Muscle layer of duodenum (tissue), 2 donors: ENCODE results near the gene PGLYRP3.

ENCODE experiments used
- H3K27ac ChIP-seq: one replicate; pipeline ENCODE4 v1.7.0; 2013; ENCODE audit warnings: mild to moderate bottlenecking, low read length
- H3K27me3 ChIP-seq: one replicate; pipeline ENCODE4 v1.7.0; 2013; ENCODE audit warnings: low read depth, mild to moderate bottlenecking, control low read depth, low read length
- H3K36me3 ChIP-seq, 2 donors: one replicate each; pipeline ENCODE4 v1.7.0; 2013; ENCODE audit warnings: low read length in 2 of 2, control low read depth in 1 of 2, mild to moderate bottlenecking in 1 of 2; ENCODE audit not compliant: insufficient read depth in 2 of 2, control insufficient read depth in 1 of 2
- H3K4me1 ChIP-seq, 2 donors: one replicate each; pipeline ENCODE4 v1.7.0; 2013; ENCODE audit warnings: low read length in 2 of 2, mild to moderate bottlenecking in 2 of 2, control low read depth in 1 of 2, moderate library complexity in 1 of 2; ENCODE audit not compliant: insufficient read depth in 2 of 2, control insufficient read depth in 1 of 2
- H3K4me3 ChIP-seq, 2 donors: one replicate each; pipeline ENCODE4 v1.7.0; 2013; ENCODE audit warnings: low read length in 2 of 2, low read depth in 1 of 2, mild to moderate bottlenecking in 1 of 2
- H3K9me3 ChIP-seq, 2 donors: one replicate each; pipeline ENCODE4 v1.7.0; 2013; ENCODE audit warnings: low read length in 2 of 2, control low read depth in 1 of 2, mild to moderate bottlenecking in 1 of 2; ENCODE audit not compliant: control insufficient read depth in 1 of 2
- donor health status: healthy.

PGLYRP3 gene

DNA sequence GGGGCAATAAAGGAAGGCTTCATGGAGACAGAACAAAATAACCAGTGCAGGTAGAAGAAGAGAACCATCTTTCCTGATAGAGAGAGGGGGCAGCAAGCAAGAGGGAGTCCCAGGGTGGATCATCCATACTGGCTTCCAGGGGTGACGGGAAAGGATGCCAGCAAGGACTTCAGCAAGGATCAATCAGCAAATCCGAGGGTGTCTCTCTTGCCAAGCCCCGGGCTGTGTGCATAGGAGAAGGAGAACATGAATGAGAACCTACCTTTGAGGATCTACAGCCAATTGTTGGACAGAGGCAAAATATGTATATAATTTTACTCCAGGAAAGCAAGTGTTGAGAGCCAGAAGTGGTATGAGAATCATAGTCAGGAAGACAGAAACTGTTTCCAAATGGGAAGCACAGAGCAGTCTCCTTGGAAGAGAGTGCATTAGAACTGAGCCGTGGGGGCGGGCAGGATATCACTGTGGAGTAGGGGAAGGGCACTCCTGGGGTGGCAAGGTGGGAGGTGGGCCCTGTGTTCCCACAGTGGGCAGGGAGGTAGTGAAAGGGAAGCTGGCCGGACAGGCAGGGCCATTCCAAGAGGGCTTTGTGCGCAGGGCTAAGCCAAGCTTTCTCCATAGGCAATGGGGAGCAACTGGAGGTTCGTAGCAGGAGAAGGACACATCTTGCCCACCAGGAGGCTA lies 43.8 kb upstream of the PGLYRP3 start:
- H3K9me3 ChIP-seq = no peaks in the 10 kb centered on the region
- no peak overlapping the region for H3K4me3 ChIP-seq
- H3K36me3 ChIP-seq = no peaks in the 10 kb centered on the region
- H3K27ac ChIP-seq = no peak overlapping the region
- H3K4me1 ChIP-seq = no peaks in the 10 kb centered on the region
- H3K27me3 ChIP-seq = no peaks in the 10 kb centered on the region

DNA sequence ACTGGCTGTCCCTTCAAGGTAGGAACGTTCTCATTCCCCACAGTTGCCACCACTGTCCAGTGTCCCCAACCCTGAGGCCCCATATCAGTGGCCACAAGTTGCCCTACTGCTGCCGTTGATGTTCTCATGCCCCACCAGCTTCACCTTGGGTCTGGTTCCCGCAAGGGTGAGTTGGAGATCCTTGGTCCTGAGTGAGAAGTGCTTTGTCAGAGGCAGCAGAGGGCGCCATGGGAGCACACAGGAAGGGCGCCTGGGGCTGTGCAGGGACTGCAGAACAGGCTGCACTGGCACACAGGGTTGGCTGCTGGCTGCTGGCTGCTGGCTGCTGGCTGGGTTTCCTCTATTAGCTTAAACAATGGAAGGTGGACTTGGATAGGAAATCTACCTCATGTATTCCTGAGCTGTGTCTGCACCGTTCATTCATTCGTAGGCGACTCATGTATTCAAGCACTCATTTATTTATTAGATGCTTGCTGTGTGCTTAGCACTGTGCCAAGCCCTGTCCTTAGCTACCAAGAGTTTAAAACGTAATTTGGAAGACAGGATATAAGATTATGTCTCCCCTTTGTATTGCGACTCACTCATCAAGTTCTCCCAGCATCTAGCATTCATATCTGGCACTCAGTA lies 42.8 kb upstream of the PGLYRP3 start:
- Histone ChIP-seq H3K36me3 (no peaks in the 10 kb centered on the region), H3K4me3 (no peak overlapping the region), H3K27ac (no peak overlapping the region), H3K27me3 (no peaks in the 10 kb centered on the region), H3K9me3 (no peaks in the 10 kb centered on the region), H3K4me1 (no peaks in the 10 kb centered on the region)

GRCh38 chr1:153354515-153355193 lies 41.9 kb upstream of the PGLYRP3 start:
- no peaks in the 10 kb centered on the region for H3K4me1 ChIP-seq
- H3K9me3 ChIP-seq = no peaks in the 10 kb centered on the region
- no peaks in the 10 kb centered on the region for H3K27me3 ChIP-seq
- no peak overlapping the region for H3K27ac ChIP-seq
- no peak overlapping the region for H3K4me3 ChIP-seq
- H3K36me3 ChIP-seq = no peaks in the 10 kb centered on the region

- H3K4me1 ChIP-seq = no peaks in the 10 kb centered on the region
- H3K9me3 ChIP-seq = no peaks in the 10 kb centered on the region
- H3K4me3 ChIP-seq = no peak overlapping the region
- H3K27me3 ChIP-seq = no peaks in the 10 kb centered on the region
- no peaks in the 10 kb centered on the region for H3K36me3 ChIP-seq
- no peak overlapping the region for H3K27ac ChIP-seq
Observed at GRCh38 chr1:153353226-153353947, 40.6 kb upstream of the PGLYRP3 start.

GRCh38 chr1:153352523-153352922 lies 39.8 kb upstream of the PGLYRP3 start:
- H3K9me3 ChIP-seq = no peaks in the 10 kb centered on the region
- no peaks in the 10 kb centered on the region for H3K4me1 ChIP-seq

GRCh38 chr1:153350321-153350957 lies 37.7 kb upstream of the PGLYRP3 start:
- Histone ChIP-seq H3K4me1 (no peaks in the 10 kb centered on the region), H3K27me3 (no peaks in the 10 kb centered on the region), H3K9me3 (no peaks in the 10 kb centered on the region), H3K27ac (no peak overlapping the region), H3K36me3 (no peaks in the 10 kb centered on the region), H3K4me3 (no peak overlapping the region)

More at GRCh38 chr1:153352523-153352922, 39.8 kb upstream of the PGLYRP3 start:
- no peak overlapping the region for H3K4me3 ChIP-seq
- H3K36me3 ChIP-seq = no peaks in the 10 kb centered on the region
- no peak overlapping the region for H3K27ac ChIP-seq
- H3K27me3 ChIP-seq = no peaks in the 10 kb centered on the region

GRCh38 chr1:153349363-153350320 lies 36.9 kb upstream of the PGLYRP3 start:
- H3K4me1 ChIP-seq = no peaks in the 10 kb centered on the region
- H3K36me3 ChIP-seq = no peaks in the 10 kb centered on the region
- no peak overlapping the region for H3K4me3 ChIP-seq
- H3K9me3 ChIP-seq = no peaks in the 10 kb centered on the region
- no peak overlapping the region for H3K27ac ChIP-seq
- H3K27me3 ChIP-seq = no peaks in the 10 kb centered on the region

DNA sequence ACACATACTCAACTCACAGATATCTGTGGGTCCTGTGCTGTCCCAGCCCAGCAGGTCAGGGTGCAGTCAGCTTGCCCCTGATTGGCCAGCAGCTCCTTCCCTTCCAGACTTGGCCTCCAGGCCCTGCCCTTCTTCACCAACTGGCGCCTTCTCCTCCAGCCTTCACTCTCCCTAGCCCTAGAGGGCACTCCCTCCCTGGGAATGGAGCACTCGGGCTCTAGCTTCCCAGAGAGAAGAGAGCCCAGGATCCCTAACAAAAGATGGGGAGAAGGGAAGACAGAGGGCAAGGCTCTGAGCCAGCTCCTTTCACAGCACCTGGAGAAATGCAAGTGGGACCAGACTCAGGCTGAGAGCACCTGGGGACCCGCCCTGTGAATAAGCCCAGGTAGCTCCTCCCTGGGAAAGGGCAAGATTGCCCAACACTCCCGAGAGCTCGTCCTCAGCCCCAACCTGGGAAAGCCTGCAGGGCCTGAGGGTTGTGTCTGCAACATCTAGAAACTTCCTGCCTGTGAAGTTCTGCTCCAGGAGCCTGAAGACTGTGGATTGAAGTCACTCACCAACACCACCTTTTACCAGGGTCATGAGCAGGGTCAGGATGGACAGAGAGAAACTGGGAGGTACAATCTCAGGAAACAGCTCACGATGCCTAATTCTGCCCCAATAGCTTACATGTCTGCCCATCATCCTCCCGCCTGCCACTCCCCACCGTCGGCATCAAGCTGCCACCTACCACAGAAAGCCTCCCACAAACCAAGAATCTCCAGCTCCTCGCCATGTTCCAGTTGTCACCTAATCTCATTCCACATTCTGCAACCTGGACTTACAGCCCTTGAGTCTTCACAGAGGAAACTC lies 36.0 kb upstream of the PGLYRP3 start, which contains the start of gene PGLYRP4:
Gene PGLYRP4, minus strand, starts transcription at position 331 of the 852 bp plus-strand sequence. CDS start 909 bp downstream, outside the sequence.
- Histone ChIP-seq H3K27ac (no peak within 1 kb of the TSS), H3K4me1 (no peaks in the 10 kb centered on the region), H3K36me3 (no peaks in the 10 kb centered on the region), H3K4me3 (no peak within 1 kb of the TSS), H3K27me3 (no peaks in the 10 kb centered on the region), H3K9me3 (no peaks in the 10 kb centered on the region)

- no peaks in the 10 kb centered on the region for H3K27me3 ChIP-seq
- no peaks in the 10 kb centered on the region for H3K9me3 ChIP-seq
- no peaks in the 10 kb centered on the region for H3K36me3 ChIP-seq
- H3K27ac ChIP-seq = no peak overlapping the region
- no peak overlapping the region for H3K4me3 ChIP-seq
- H3K4me1 ChIP-seq = no peaks in the 10 kb centered on the region
Observed at GRCh38 chr1:153347856-153348255, 35.1 kb upstream of the PGLYRP3 start.
